Tongue (tissue), 3 donors: ENCODE results near the gene KRTAP12-4. TPM values are rescaled to one million over a fixed set of nuclear protein-coding genes. Genes with fewer than 3 reads are reported as not detected.
"Not testable (repeated sequence)": the region's sequence is repeated elsewhere in the genome, so short reads cannot be mapped to it uniquely, and the experiment has no call there.

ENCODE experiments used
- DNase-seq: peaks from one replicate; pipeline ENCODE4 v3.0.0-alpha.2; 2015
- small RNA-seq: library from RNA; depleted of rRNA; stranded (forward); fragments of <200 nt; gene quantifications from one replicate; pipeline ENCODE3, GENCODE V24; 2014; ENCODE audit warnings: low replicate concordance
- total RNA-seq: library from RNA; depleted of rRNA; stranded (reverse); fragments of >200 nt; gene quantifications from one replicate; pipeline ENCODE4 v1.2.3, GENCODE V29; 2014

Gene KRTAP12-4
- total RNA-seq, 1 donor from 2014 or later: not detected

DNA sequence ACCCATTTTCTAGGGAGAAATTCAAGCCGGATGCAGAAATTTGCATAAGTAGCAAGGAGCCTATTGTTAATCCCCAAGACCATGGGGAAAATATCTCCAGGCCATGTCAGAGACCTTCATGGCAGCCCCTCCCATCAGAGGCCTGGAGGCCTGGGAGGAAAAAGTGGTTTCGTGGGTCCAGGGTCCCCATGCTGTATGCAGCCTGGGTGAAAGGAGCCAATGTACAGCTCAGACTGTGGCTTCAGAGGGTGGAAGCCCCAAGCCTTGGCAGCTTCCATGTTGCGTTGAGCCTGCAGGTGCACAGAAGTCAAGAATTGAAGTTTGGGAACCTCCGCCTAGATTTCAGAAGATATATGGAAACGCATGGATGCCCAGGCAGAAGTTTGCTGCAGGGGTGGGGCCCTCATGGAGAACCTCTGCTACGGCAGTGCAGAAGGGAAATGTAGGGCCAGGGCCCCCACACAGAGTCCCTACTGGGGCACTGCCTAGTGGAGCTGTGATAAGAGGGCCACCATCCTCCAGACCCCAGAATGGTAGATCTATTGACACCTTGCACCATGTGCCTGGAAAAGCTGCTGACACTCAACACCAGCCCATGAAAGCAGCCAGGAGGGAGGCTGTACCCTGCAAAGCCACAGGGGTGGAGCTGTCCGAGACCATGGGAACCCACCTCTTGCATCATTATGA lies 44.2 kb downstream of the KRTAP12-4 start:
- not testable (repeated sequence) for DNase-seq

DNA sequence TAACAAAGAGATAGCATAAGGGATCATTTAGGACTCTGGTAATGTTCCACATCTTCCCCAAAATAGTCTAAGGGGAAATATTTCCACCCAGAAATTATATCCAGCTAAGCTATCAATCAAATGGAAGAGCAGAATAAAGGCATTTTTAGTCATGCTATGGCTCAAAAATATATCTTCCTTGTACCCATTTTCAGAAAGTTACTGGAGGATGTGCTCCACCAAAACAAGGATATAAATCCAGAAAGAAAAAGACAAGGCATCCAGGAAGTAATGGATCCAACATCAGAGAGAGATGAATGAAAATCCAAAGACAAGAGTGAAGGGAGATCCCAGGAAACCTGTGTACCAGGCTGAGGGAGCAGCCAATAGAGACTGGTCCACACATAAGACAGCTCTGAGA lies 45.3 kb downstream of the KRTAP12-4 start:
- no peak for DNase-seq

DNA sequence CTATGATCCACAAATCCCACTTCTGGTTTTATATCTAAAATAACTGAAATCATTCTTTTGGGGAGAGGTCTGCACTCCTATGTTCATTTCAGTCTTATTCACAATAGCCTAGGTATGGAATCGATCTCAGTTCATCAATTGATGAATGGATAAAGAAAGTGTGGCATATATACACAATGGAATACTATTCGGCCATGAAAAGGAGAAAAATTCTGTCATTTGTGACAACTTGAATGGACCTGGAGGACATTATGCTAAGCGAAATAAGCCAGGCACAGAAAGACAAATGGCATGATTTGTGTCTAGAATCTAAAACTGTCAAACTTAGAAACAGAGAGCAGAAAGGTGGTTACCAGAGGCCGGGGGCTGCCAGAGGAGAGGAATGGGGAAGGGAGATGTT lies 48.0 kb downstream of the KRTAP12-4 start:
- no peak for DNase-seq

Small RNA genes lying within 50 kb of the gene (small RNA-seq; reads per million reads assigned to genes)
- gene KRTAP12-6P: not detected

Other genes with a start within 250 kb of the KRTAP12-4 start
- 2.4 TPM for gene LRRC3, start 199.1 kb downstream of the KRTAP12-4 start, total RNA-seq
- not detected for gene KRTAP10-1, start 114.5 kb downstream of the KRTAP12-4 start, total RNA-seq
- not detected for gene KRTAP10-2, start 103.2 kb downstream of the KRTAP12-4 start, total RNA-seq
- not detected for gene KRTAP10-3, start 95.9 kb downstream of the KRTAP12-4 start, total RNA-seq
- gene KRTAP10-4, start 80.9 kb downstream of the KRTAP12-4 start, total RNA-seq: not detected
- gene KRTAP10-5, start 74.1 kb downstream of the KRTAP12-4 start, total RNA-seq: not detected
- gene KRTAP10-6, start 62.2 kb downstream of the KRTAP12-4 start, total RNA-seq: not detected
- gene KRTAP10-7, start 54.1 kb downstream of the KRTAP12-4 start, total RNA-seq: not detected
- gene KRTAP10-8, start 42.6 kb downstream of the KRTAP12-4 start, total RNA-seq: not detected
- not detected for gene KRTAP10-9, start 27.6 kb downstream of the KRTAP12-4 start, total RNA-seq
- gene KRTAP10-10, start 17.3 kb downstream of the KRTAP12-4 start, total RNA-seq: not detected
- not detected for gene KRTAP10-11, start 8.2 kb downstream of the KRTAP12-4 start, total RNA-seq
- not detected for gene KRTAP12-3, start 3.3 kb upstream of the KRTAP12-4 start, total RNA-seq
- gene KRTAP12-2, start 12.3 kb upstream of the KRTAP12-4 start, total RNA-seq: not detected
- not detected for gene KRTAP12-1, start 27.5 kb upstream of the KRTAP12-4 start, total RNA-seq
- not detected for gene KRTAP10-12, start 42.5 kb upstream of the KRTAP12-4 start, total RNA-seq
- 1.0 TPM for gene TSPEAR, start 56.9 kb upstream of the KRTAP12-4 start, total RNA-seq
- gene UBE2G2, start 147.2 kb upstream of the KRTAP12-4 start, total RNA-seq: 80.2 TPM
- 52.4 TPM for gene SUMO3, start 163.4 kb upstream of the KRTAP12-4 start, total RNA-seq
- gene PTTG1IP, start 219.0 kb upstream of the KRTAP12-4 start, total RNA-seq: 172 TPM